Cerebellar nuclear complex (tissue), 1 donor: ENCODE measurements around the gene UBXN2A.

Experiments used
- DNase-seq, 2 experiments: peaks; one replicate each; lab custom pipeline; 2025; lab: John Stamatoyannopoulos, UW

Gene UBXN2A, protein sequence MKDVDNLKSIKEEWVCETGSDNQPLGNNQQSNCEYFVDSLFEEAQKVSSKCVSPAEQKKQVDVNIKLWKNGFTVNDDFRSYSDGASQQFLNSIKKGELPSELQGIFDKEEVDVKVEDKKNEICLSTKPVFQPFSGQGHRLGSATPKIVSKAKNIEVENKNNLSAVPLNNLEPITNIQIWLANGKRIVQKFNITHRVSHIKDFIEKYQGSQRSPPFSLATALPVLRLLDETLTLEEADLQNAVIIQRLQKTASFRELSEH

GRCh38 chr2:23939987-23940717 lies at the start of gene UBXN2A:
UBXN2A (plus strand) TSS chr2:23940463; CDS start chr2:23958315, 17,852 bp downstream.
- no peak for DNase-seq

GRCh38 chr2:23900133-23900532 lies 40.1 kb upstream of the UBXN2A start:
- DNase-seq, result no peak

DNA sequence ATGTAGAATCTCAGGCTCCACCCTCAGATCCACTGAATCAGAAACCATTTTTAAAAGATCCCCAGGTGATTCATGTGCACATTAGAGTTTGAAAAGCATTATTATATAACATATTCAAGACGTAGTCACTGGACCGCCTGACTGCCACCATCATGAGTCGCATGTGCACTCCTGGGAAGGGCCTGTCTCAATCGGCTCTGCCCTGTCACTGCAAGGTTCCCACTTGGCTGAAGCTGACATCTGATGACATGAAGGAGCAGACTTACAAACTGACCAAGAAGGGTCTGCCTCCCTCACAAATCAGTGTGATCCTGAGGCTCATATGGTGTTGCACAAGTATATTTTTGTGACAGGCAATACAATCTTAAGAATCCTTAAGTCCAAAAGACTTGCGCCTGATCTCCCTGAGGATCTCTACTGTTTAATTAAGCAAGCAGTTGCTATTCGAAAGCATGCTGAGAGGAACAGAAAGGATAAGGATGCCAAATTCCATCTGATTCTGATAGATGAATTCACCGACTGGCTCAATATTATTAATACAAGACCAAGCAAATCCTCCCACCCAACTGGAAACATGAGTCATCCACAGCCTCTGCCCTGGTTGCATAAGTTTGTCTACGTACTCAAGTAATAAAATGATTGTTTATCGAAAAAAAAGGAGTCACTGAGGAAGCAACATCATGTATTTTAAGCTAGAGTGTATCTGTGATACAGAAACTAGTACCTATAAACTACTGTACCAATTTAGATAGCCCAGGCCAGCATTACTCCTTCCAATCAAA lies 39.5 kb upstream of the UBXN2A start:
- no peak for DNase-seq

DNA sequence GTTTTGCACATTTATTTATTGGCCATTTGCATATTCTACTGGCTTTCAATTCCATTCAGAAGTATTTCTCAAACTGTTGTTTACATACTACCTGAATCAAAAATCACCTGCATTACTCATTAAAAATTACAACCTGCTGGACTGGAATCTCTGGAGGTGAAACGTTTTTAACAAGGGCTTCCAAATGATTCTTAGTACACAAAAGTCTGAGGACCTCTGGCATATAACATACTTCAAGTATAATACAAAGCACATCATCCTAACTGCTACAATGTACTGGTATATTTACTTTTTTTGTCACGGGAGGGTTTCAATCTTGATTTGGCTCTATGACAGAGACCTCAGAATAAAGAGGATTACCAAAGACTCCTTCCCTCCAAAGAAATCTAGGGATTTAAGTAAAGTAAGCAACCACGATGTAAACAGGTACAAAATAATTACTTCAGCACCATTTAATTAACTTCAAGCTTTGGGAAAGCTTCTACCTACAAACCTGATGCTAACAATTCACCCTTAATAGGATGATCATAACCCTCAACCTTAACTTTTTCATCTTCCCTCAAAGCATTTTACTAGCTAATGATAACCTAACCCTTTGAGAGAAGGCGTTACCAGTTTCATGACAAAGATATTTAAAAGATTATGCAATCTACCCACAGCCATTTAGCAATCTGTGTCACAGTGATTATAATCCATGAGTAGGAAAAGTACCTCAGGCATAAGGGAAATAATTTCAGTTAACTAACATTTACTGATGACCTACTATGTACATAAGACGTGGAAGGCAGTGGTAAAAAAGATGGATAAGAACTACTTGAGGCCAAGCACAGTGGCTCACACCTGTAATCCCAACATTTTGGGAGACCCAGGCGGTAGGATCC lies 38.1 kb upstream of the UBXN2A start:
- no peak for DNase-seq

DNA sequence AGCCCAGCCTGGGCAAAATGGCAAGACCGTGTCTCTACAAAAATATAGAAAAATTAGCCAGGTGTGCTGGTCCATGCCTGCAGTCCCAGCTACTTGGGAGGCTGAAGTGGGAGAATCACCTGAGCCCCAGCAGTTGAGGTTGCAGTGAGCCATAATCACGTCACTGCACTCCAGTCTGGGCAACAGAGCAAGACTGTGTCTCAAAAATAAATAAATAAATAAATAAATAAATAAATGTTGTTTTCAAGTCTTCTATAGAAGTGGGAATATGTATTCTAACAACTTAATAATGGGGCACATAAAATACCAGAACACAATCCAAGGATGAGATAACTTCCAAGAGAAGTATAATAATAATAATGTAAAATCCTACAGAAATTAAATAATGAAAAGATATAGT lies 37.2 kb upstream of the UBXN2A start:
- DNase-seq, result no peak

- no peak for DNase-seq
These were observed 36.0 kb upstream of the UBXN2A start for GRCh38 chr2:23904215-23904614.

GRCh38 chr2:23904692-23905091 lies 35.6 kb upstream of the UBXN2A start:
- DNase-seq, result no peak

DNA sequence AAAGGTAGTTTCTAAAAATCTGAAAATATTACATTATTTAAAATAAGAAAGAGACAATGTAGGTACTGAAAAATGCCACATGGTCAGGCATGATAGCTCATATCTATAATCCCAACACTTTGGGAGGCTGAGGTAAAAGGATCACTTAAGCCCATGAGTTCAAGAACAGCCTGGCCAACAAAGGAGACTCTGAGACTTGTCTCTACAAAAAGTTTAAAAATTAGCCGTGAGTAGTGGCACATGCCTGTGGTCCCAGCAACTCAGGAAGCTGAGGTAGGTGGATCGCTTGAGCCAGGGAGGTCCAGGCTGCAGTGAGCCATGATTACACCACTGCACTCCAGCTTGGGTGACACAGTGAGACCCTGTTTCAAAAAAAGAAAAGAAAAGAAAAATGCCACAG lies 35.1 kb upstream of the UBXN2A start:
- no peak for DNase-seq

GRCh38 chr2:23912054-23912453 lies 28.2 kb upstream of the UBXN2A start:
- no peak for DNase-seq

GRCh38 chr2:23915327-23915726 lies 24.9 kb upstream of the UBXN2A start:
- no peak for DNase-seq

DNA sequence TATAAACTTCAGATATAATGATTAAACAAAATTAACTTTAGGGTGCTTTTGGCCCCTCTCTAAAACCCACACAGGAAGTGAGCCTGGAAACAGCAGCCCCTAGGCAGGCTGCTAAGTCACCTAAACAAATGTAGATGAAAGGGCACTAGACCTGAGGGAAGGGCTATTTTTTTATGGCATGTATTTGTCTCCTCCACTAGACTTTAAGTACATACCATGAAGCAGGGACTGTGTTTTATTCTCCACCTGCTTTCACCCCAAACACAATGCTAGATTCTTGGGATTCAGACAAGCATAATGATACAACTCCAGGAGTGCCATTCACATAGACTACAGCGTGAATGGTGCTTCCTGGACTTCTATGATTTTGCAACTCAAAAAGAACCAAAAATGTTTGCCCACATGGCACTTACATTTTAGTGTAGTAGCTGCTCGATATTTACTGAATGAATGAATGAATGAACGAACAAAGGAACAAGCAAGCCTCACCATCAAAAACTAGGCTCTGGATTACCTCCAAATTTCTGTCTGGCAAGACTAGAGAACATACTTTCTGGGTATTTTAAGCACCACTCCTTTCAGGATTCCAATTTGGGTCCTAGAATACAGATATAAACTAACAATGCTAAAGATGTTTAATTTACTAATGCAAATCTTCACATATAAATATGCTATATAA lies 23.4 kb upstream of the UBXN2A start:
- DNase-seq, result no peak

GRCh38 chr2:23918837-23919489 lies 21.3 kb upstream of the UBXN2A start:
- no peak for DNase-seq

DNA sequence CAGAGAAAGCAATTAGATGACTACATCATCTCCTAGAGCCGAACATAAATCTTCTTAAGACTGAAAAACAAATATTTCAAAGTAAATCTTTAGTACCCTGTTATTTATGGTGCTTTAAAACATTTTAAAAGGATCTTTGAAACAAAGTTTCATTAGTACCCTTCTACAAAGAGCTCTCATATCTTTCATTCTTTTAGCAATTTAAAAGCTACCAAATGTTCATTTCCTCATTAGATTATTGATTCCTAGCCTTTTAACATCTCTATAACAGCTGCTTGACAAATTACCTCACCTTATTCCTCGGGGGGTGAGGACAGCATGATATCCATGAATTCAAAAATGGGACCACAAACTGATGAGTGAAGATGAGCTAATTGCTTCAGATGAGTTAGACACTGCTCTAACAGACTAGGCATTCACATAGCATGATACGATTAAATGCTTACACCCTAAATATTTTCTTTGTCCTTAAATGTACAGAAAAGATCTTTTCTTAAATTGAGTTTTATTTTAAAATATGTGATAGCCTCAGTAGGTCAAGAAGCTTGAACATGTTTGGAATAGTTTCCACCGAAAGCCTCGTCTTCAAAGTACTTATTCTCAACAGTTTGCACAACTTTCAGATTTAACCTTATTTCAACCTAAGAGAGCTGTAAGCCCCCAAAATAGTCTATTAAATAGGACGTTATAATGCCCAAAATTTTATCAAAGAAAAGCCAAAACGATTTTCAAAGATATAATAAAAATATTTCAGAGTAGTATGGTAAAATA lies 15.5 kb upstream of the UBXN2A start:
- DNase-seq, result no peak

GRCh38 chr2:23925702-23926289 lies 14.5 kb upstream of the UBXN2A start:
- DNase-seq, result no peak

DNA sequence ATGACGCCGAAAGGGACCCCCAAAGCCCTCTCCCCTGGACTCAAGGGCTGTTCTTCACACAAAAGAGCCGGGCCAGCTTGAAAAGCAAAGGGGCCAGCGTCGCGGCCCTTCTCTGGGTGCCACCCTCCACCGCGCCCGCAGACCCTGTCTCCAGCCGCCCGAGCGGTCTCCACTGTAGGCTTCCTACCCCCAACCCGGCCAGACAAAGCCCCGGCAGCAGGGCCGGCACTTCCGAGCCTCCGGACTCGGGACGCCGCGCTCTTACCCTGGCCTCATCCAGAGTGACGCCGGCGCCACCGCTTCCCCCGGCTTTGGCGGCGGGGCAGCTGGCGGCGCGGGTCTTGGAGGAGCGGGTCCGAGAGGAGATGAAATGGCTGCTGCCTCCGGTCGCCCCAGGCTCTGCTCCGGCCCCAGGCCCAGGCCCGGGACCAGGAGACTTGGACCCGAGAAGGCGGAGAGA lies 13.9 kb upstream of the UBXN2A start:
- no peak for DNase-seq

- DNase-seq, result peak; percentile 44 to 56
These were observed 13.3 kb upstream of the UBXN2A start, which contains the start of gene ATAD2B for GRCh38 chr2:23926750-23927571. ATAD2B (minus strand) TSS chr2:23927123; CDS start chr2:23926770, 353 bp downstream.

DNA sequence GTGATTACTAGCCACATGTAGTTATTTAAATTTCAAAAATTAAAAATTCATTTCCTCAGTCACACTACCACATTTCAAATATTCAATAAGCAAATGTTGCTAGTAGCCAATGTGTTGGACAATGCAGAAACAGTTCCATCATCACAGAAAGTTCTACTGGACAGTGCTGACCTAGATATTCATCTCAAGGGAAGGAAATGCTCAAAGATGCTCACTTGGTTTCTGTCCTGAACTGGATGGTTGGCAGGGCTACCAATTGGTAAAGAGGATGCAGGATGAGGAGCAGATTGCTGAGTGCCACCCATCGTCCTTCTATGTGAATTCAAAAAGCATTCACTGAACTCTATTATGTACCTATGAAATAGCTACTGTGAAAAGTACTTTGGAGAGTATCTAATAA lies 6.0 kb upstream of the UBXN2A start:
- no peak for DNase-seq
